GDM1 (cell line): ENCODE results near the gene ATOX1.
A peak's percentile ranks its signal among the peaks of the same experiment; 100 is the strongest.

Experiments used
- DNase-seq: peaks from one replicate; lab custom pipeline; 2025; lab: John Stamatoyannopoulos, UW

ATOX1 gene

DNA sequence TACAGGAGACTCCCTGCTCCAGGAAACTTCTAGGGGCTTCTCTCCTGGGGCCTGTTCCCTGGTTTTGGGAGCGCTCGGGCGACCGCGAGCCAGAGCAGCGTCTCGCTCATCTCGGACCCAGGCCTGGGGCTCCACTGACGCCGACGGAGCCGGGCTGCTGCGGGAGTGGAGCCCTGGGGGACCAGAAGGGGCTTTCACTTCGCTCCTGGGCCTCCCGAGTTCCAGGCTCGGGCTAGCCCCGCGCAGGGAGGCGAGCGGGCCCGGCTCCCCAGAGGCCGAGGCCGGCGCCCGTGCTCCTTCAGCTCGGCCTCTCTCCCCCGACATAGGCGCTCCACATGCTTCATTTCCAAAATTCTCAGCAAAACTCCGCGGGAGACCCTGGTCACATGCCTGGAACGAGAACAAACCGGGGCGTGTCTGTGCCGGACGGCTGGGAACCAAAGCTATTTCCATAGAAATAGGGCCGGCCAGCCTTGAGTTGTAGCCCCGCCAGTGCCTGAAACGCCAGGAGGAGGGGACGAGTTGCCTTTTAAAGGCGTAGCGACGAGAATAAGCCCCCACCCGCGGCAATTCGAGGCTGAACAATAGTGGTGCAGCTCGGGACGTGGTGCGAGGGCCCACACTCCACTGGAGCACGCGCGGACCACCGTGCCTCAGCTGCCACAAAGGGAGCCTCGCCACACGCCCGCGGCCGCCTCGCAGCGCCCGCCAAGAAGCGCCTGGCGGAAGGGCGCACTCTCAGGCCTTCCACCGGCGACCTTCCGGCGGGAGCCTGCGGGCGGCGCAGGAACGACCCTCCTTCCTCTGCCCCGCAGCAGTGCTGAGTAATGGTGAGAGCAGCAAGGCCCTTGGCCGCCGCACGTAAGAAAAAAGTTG is 12.2 kb upstream of the ATOX1 start:
- DNase-seq: peak; percentile 81

GRCh38 chr5:151766975-151767374 is 8.5 kb upstream of the ATOX1 start:
- DNase-seq: no peak

DNA sequence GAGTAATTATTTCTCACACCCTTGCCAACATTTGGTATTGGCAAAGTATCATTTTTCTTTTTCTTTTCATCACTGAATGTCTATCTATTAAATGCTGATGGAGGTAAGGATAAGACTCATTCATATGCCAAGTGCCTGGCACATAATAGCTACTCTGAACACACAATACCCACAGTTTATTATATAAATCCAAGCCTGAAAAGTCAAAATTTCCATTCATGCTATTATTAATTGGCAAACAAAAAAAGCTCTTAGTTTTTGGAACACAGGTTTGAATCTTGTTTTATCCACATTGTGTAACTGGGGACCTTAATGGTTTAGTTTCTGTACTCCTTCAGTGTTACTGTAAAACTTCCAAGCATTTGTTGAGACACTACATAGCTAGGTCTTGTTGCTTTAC is 6.4 kb upstream of the ATOX1 start:
- DNase-seq: no peak

GRCh38 chr5:151758141-151758429 is 346 bp downstream of the ATOX1 start:
- DNase-seq: no peak

- DNase-seq: no peak
Observed at GRCh38 chr5:151757233-151758140, 944 bp downstream of the ATOX1 start.

DNA sequence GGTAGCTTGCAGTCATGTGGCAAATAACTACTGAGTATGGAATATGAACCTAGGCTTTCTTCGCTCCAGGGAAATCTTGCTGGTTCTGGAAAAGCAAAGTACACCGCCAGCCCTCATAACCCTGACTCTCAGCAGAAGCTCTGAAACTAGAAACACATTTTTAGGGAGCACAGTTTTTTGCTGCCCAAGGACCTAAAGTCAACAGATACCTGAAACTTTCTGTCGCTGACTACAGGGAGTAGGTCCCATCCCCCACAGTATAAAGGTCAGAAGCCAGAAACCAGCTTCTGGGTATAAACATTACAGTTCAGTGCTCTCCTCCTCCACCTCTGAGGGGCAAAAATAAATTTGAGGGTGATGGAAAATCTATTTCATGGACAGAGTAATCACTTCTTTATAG is 3.0 kb downstream of the ATOX1 start:
- no peak for DNase-seq

- DNase-seq: no peak
Observed at GRCh38 chr5:151751593-151751992, 6.8 kb downstream of the ATOX1 start.

- DNase-seq: no peak
Observed at GRCh38 chr5:151751091-151751490, 7.3 kb downstream of the ATOX1 start.

DNA sequence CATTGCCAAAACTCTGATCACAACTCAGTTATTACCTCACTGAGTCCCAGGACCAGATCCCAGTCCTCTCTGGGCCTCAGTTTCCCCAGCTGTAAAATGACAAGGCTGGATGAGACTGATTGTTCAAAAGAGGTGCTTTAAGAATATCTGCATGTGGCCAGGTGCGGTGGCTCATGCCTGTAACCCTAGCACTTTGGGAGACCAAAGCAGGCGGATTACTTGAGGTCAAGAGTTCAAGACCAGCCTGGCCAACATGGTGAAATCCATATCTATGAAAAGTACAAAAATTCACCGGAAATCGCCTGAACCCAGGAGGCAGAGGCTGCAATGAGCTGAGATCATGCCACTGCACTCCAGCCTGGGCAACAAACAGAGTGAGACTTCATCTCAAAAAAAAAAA is 8.3 kb downstream of the ATOX1 start:
- no peak for DNase-seq

DNA sequence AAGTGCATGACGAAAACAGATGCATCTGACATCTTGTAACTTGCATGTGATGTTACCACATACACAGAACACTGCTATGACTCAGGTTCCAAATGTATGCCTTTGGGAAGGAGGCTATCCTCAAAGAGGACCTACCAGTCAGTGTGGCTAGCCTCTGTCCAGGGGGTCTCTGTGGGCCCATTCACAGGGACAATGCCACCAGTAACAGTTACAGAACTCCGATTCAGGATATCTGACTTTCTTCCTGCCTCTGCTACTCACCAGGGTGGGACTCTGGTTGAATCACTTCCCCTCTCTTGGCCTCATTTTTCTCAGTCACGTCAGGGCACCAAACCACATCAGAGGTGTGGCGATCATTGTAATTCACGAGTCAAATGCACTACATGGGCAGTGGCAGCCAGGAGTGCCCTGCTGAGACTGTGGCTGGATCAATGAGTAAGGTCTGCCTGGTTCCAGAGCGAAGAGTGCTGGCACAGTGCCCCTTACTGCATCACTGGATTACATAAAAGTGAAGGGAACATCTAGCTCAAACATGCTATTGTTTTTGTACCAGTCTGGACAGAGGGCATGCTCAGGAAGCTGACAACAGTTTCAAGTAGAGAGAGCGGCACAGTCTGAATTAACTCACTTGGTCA is 13.2 kb downstream of the ATOX1 start:
- no peak for DNase-seq

- no peak for DNase-seq
Observed at GRCh38 chr5:151743530-151743929, 14.9 kb downstream of the ATOX1 start.

- no peak for DNase-seq
Observed at GRCh38 chr5:151742870-151743294, 15.5 kb downstream of the ATOX1 start.

- DNase-seq: no peak
Observed at GRCh38 chr5:151741678-151742423, 16.6 kb downstream of the ATOX1 start.

DNA sequence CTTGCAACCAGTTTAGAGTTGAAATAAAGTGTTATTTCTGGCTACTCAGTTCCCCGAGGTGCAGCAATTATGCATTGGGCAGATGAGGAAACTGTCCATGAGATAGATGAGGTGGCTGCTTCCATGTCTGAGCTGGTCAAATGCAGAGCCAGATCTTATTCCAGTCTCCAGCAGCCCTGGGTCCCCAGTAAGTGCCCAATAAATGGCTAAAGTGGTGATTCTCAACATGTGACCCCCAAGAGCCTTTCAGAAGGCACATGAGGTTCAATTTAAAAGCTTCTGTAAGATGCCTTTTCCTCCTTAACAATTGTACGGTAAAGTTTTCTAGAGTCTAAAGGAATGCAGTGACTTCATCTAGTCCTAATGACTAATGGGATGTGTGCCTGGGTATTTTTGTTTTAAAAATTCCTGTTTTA is 17.5 kb downstream of the ATOX1 start:
- no peak for DNase-seq

DNA sequence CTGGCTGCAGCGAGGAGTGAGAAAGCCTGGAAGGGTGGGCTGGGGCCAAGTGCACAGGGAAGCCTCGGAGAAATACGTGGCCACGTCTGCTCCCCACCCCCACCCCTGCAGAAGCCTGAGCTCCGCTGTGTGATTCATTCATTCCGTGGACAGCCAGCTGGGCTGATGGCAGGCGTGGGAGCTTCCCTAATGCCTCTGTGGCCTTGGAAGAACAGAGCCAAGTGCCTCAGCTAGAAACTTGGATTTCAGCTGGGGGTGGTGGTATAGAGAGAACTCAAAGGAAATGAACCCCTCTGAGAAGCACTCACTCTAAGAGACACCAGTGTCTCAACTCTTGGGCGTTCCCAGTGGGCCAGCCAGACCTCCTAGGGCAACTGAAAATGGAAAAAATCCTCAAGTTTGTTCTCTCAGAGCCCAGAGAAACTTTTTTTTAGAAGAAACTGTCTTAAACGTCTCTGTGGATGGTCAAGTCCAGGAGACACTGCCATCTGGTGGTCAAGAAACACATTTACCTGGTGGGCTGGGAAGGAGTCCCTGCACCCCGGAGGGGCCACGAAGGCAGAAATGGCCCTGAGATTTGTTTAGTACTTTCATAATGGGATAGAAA is 18.0 kb downstream of the ATOX1 start:
- peak; percentile 21 for DNase-seq

- DNase-seq: no peak
Observed at GRCh38 chr5:151739939-151740335, 18.5 kb downstream of the ATOX1 start.

GRCh38 chr5:151739395-151739794 is 19.0 kb downstream of the ATOX1 start:
- no peak for DNase-seq

GRCh38 chr5:151738125-151738848 is 20.1 kb downstream of the ATOX1 start:
- no peak for DNase-seq

DNA sequence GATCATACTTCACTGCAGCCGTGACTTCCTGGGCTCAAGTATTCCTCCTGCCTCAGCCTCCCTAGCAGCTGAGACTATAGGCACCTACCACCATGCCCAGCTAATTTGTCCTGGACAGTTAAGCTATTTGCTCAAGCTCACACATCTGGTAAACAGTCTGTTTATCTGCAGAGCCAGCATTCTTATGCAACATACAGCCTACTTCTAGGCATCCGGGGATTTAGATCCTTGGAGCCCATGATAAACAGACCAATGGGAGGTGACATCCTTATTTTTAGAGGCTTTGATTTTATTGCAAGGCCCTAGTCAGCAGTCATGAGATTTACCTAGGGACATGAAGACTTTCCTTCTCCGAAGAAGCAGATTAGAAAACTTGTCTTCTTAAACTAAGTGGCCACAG is 21.0 kb downstream of the ATOX1 start:
- no peak for DNase-seq

DNA sequence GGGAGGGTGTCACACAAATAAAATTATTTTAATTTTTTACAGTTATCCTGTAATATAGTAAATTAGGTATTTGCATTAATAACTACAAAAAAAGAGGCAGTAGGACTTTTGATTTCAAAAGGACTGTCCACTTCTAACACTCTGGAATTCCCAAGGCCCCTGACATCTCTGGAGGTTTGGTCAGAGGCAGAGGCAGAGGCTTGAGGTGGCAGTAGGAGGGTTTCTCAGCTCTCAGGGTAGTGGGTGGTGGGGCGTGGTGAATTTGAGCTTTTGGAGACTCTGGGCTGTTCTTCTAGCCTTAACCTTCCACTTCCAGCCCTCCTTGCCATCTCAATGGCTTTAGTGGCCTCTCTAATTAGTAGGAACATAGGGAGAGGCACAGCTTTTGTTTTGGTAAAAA is 22.8 kb downstream of the ATOX1 start:
- no peak for DNase-seq

GRCh38 chr5:151734064-151734408 is 24.4 kb downstream of the ATOX1 start:
- no peak for DNase-seq
